NB4 (cell line): ENCODE measurements around the gene EPPIN.

ENCODE experiments used
- CTCF ChIP-seq: IDR thresholded peaks from one replicate; pipeline ENCODE4 v1.5.1; 2012; ENCODE audit warnings: low read depth, low read length
- POLR2A ChIP-seq: IDR thresholded peaks from 2 replicates; pipeline ENCODE4 v1.6.1; 2011; ENCODE audit warnings: mild to moderate bottlenecking; ENCODE audit not compliant: insufficient read length; ENCODE audit errors: extremely low read depth

- TF ChIP-seq CTCF: no peak
- no peak for TF ChIP-seq POLR2A
These were observed at the start of gene EPPIN for GRCh38 chr20:45547206-45547770.
